Hematopoietic multipotent progenitor cell treated with erythropoietin and hydrocortisone succinate and interleukin-3 and kit ligand, for 15 days (in vitro differentiated cells): ENCODE data around the gene GOLGA8G.
"Not testable (repeated sequence)": the region's sequence is repeated elsewhere in the genome, so short reads cannot be mapped to it uniquely, and the experiment has no call there.

Source experiments
- DNase-seq: peaks from one replicate; pipeline ENCODE4 v3.0.0-alpha.2; 2015; ENCODE audit warnings: low spot score

Gene GOLGA8G

GRCh38 chr15:28532954-28533353 is at the start of gene GOLGA8G:
TSS of gene GOLGA8G (minus strand) at chr15:28532971. CDS start at chr15:28532909, 62 bp downstream.
- DNase-seq, result not testable (repeated sequence)

- DNase-seq, result not testable (repeated sequence)
These were observed 40.6 kb upstream of the GOLGA8G start for GRCh38 chr15:28573351-28573750.

GRCh38 chr15:28553268-28553667 is 20.5 kb upstream of the GOLGA8G start, which contains the start of gene GOLGA6L25:
TSS of gene GOLGA6L25 (plus strand) at chr15:28553568. CDS start at chr15:28553629, 61 bp downstream.
- DNase-seq, result not testable (repeated sequence)

GRCh38 chr15:28515208-28515607 is 17.6 kb downstream of the GOLGA8G start:
- not testable (repeated sequence) for DNase-seq

GRCh38 chr15:28514128-28514527 is 18.6 kb downstream of the GOLGA8G start:
- not testable (repeated sequence) for DNase-seq

- DNase-seq, result not testable (repeated sequence)
These were observed 24.4 kb downstream of the GOLGA8G start for GRCh38 chr15:28508217-28508889.

- DNase-seq, result not testable (repeated sequence)
These were observed 51.4 kb downstream of the GOLGA8G start for GRCh38 chr15:28481340-28481739.
